B cell (primary cell): ENCODE results near the gene SCAMP5. TPM values are rescaled to one million over a fixed set of nuclear protein-coding genes. Genes with fewer than 3 reads are reported as not detected.

Experiments
- ATAC-seq: fragments of 200-7000 bp; cut with Tn5 transposase; one replicate; pipeline ENCODE4 v1.10.0; 2021; ENCODE audit warnings: low read depth, mild to moderate bottlenecking, moderate number of reproducible peaks, moderate library complexity
- CTCF ChIA-PET: fragments of 350-600 bp; sonication (Branson Sonifier 250); formaldehyde crosslinking; loops from one replicate; lab custom pipeline; 2021; ENCODE audit warnings: antibody characterized with exemption, inconsistent platforms; lab: Charles Lee
- POLR2A ChIA-PET: fragments of 350-600 bp; sonication (Branson Sonifier 250); formaldehyde crosslinking; loops from one replicate; lab custom pipeline; 2021; ENCODE audit warnings: antibody characterized with exemption; lab: Charles Lee
- DNase-seq: peaks from one replicate; pipeline ENCODE4 v3.0.0; 2013
- H2AFZ ChIP-seq: 2 replicates; pipeline ENCODE4 v1.6.1; 2012; ENCODE audit warnings: mild to moderate bottlenecking, low read depth, low read length; ENCODE audit not compliant: insufficient read depth, poor library complexity, severe bottlenecking
- H3K27ac ChIP-seq, 2 donors: 1 replicate in 1 of 2; 2 replicates in 1 of 2; pipeline ENCODE4 v1.5.1; 2012 to 2013; ENCODE audit warnings: low read length in 2 of 2, mild to moderate bottlenecking in 2 of 2, moderate library complexity in 1 of 2
- H3K27me3 ChIP-seq, 4 experiments: fragments of 200-600 bp in 1 of 4; sonication (generic) in 1 of 4; replicated peaks in 1 of 4; 1 replicate in 2 of 4; 2 replicates in 2 of 4; pipeline versions ENCODE4 v1.6.1 to v1.7.0; 2013 to 2016; ENCODE audit warnings: low read length in 3 of 4, mild to moderate bottlenecking in 2 of 4, mixed read lengths in 1 of 4, moderate library complexity in 1 of 4; ENCODE audit not compliant: insufficient read depth in 4 of 4, control insufficient read depth in 3 of 4; ENCODE audit errors: control extremely low read depth in 1 of 4
- H3K36me3 ChIP-seq, 2 experiments: replicated peaks in 1 of 2; 1 replicate in 1 of 2; 2 replicates in 1 of 2; pipeline versions ENCODE4 v1.6.1 to v1.7.1; 2013; ENCODE audit warnings: low read length in 1 of 2; ENCODE audit not compliant: insufficient read depth in 2 of 2, control insufficient read depth in 1 of 2; ENCODE audit errors: control extremely low read depth in 1 of 2, extremely low read depth in 1 of 2
- H3K4me1 ChIP-seq, 2 donors: fragments of 200-600 bp in 1 of 2; sonication (generic) in 1 of 2; 1 replicate in 1 of 2; 2 replicates in 1 of 2; pipeline versions ENCODE4 v1.5.1 to v1.6.1; 2013 to 2017; ENCODE audit warnings: low read length in 2 of 2; ENCODE audit not compliant: control insufficient read depth in 2 of 2, insufficient read depth in 2 of 2
- H3K4me2 ChIP-seq: replicated peaks from 2 replicates; pipeline ENCODE3; 2012; ENCODE audit warnings: mild to moderate bottlenecking, low read depth, low read length; ENCODE audit not compliant: poor library complexity, severe bottlenecking
- H3K4me3 ChIP-seq, 5 experiments: fragments of 200-600 bp in 1 of 5; sonication (generic) in 1 of 5; 1 replicate in 3 of 5; 2 replicates in 2 of 5; pipeline versions ENCODE4 v1.5.1 to v1.7.0; 2011 to 2016; ENCODE audit warnings: low read length in 4 of 5, mild to moderate bottlenecking in 4 of 5, low read depth in 2 of 5, control low read depth in 1 of 5, moderate library complexity in 1 of 5; ENCODE audit not compliant: insufficient read depth in 1 of 5; ENCODE audit errors: control extremely low read depth in 1 of 5, extremely low read depth in 1 of 5
- H3K79me2 ChIP-seq: fragments of 200-600 bp; sonication (generic); one replicate; pipeline ENCODE4 v1.6.0; 2016; ENCODE audit warnings: low read length; ENCODE audit not compliant: control insufficient read depth, insufficient read depth
- H3K9ac ChIP-seq: fragments of 200-600 bp; sonication (generic); 2 replicates; pipeline ENCODE4 v1.6.1; 2017; ENCODE audit warnings: mild to moderate bottlenecking, low read length, moderate library complexity
- H3K9me3 ChIP-seq, 3 donors: one replicate each; pipeline versions ENCODE4 v1.6.1 to v1.7.1; 2013; ENCODE audit warnings: low read length in 2 of 3; ENCODE audit not compliant: control insufficient read depth in 2 of 3, insufficient read depth in 1 of 3; ENCODE audit errors: control extremely low read depth in 1 of 3
- H4K20me1 ChIP-seq: 2 replicates; pipeline ENCODE4 v1.6.0; 2012; ENCODE audit warnings: mild to moderate bottlenecking, low read length; ENCODE audit not compliant: insufficient read depth, control insufficient read depth, poor library complexity, severe bottlenecking
- H3K27ac Mint-ChIP-seq: one replicate; pipeline ENCODE4 v1.8.0; 2021; ENCODE audit warnings: mixed read lengths
- H3K27me3 Mint-ChIP-seq: one replicate; pipeline ENCODE4 v1.8.0; 2021; ENCODE audit warnings: mixed read lengths
- H3K4me1 Mint-ChIP-seq: one replicate; pipeline ENCODE4 v1.8.0; 2021; ENCODE audit warnings: mixed read lengths
- H3K4me3 Mint-ChIP-seq: one replicate; pipeline ENCODE4 v1.8.0; 2021; ENCODE audit warnings: mixed read lengths
- H3K9me3 Mint-ChIP-seq: one replicate; pipeline ENCODE4 v1.8.0; 2022; ENCODE audit warnings: mixed read lengths; ENCODE audit not compliant: insufficient read depth
- CTCF ChIP-seq: fragments of 200-600 bp; IDR thresholded peaks from one replicate; pipeline ENCODE4 v1.8.0; 2022; ENCODE audit warnings: antibody characterized with exemption, mild to moderate bottlenecking
- EZH2 ChIP-seq: IDR thresholded peaks from 2 replicates; pipeline ENCODE4 v1.6.1; 2012; ENCODE audit warnings: borderline replicate concordance, low read depth, mild to moderate bottlenecking, moderate library complexity, low read length; ENCODE audit not compliant: insufficient read depth, poor library complexity, severe bottlenecking
- WGBS: methylation state at CpG from one replicate; pipeline ENCODE4 v1.1.5; 2013; ENCODE audit warnings: missing lambda C conversion rate; ENCODE audit not compliant: insufficient coverage; 5-methylcytosine and 5-hydroxymethylcytosine counted together
- intact Hi-C: fragments of 100-400 bp; cut with micrococcal nuclease; formaldehyde crosslinking; loops from one replicate; pipeline ENCODE4 v1.10.0; 2022
- polyA minus RNA-seq: library from RNA; depleted of rRNA, polyadenylated mRNA; stranded (reverse); fragments of >200 nt; gene quantifications from 2 replicates; pipeline ENCODE4 v1.2.3, GENCODE V29; 2012
- polyA plus RNA-seq: library from polyadenylated mRNA; depleted of rRNA; stranded (reverse); fragments of >200 nt; gene quantifications from 2 replicates; pipeline ENCODE4 v1.2.3, GENCODE V29; 2012
- total RNA-seq, 2 donors: library from RNA; stranded (reverse); fragments of 120-200 nt in 1 of 2; gene quantifications; 1 replicate in 1 of 2; 2 replicates in 1 of 2; pipeline versions ENCODE4 v1.2.3 to v1.2.4, GENCODE V29; 2013 to 2022

The SCAMP5 gene, protein sequence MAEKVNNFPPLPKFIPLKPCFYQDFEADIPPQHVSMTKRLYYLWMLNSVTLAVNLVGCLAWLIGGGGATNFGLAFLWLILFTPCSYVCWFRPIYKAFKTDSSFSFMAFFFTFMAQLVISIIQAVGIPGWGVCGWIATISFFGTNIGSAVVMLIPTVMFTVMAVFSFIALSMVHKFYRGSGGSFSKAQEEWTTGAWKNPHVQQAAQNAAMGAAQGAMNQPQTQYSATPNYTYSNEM
- 0.24 and 0.59 TPM in 2 replicates for total RNA-seq
- total RNA-seq (2013), result 0.98 TPM
- polyA plus RNA-seq, result 0.71 and 3.4 TPM in 2 replicates
- polyA minus RNA-seq, result 3.4 and 6.6 TPM in 2 replicates

GRCh38 chr15:74995182-74995778 is at the start of gene SCAMP5:
Gene SCAMP5, plus strand, starts transcription at chr15:74995563. Its CDS starts 16,277 bp downstream, at chr15:75011840.
- Mint-ChIP-seq H3K9me3 (no peaks in the 10 kb centered on the region), H3K27ac (peak within 1 kb of the TSS; percentile 28), H3K4me3 (peak within 1 kb of the TSS; percentile 80), H3K27me3 (peaks cover 68% of the 10 kb centered on the region), H3K4me1 (peaks cover 12% of the 10 kb centered on the region)
- Histone ChIP-seq H3K36me3 (no peaks in the 10 kb centered on the region), H3K27me3 (peaks cover 0 to 68% (median 48%) of the 10 kb centered on the region in 4 experiments), H3K4me3 (peak within 1 kb of the TSS in 4 of 5 experiments; percentile 38 to 63 (median 50)), H3K9me3 (peaks cover 0 to 30% (median 0%) of the 10 kb centered on the region in 3 donors), H2AFZ (peak within 1 kb of the TSS; percentile 50), H3K9ac (peak within 1 kb of the TSS; percentile 69), H3K27ac (no peak within 1 kb of the TSS), H3K4me1 (peaks cover 19 to 23% of the 10 kb centered on the region in 2 donors), H3K79me2 (no peaks in the 10 kb centered on the region), H3K4me2 (peak within 1 kb of the TSS; percentile 85), H4K20me1 (peaks cover 6% of the 10 kb centered on the region)
- ChIA-PET CTCF (interaction anchor here (0.6 to 1.3 kb wide), 3 partner anchors 45 to 209 kb away, joined by 3 to 5 read pairs (median 3); no protein-coding TSS in a partner anchor), POLR2A (interaction anchor here (0.6 kb wide), 1 partner anchor 167 kb away, joined by 3 read pairs; no protein-coding TSS in a partner anchor)
- intact Hi-C loops, result loop anchor here (1.0 kb wide), 1 partner anchor 14 kb away; no protein-coding TSS in a partner anchor
- DNase-seq, result peak; percentile 87
- ATAC-seq, result peak; percentile 94
- WGBS, result 1% methylated on average over 53 of the region's 58 CpGs
- TF ChIP-seq CTCF (no peak), EZH2 (no peak)
